ENCODE data around the gene CDH11. TPM values are rescaled to one million over a fixed set of nuclear protein-coding genes. Genes with fewer than 3 reads are reported as not detected.
A peak's percentile ranks its signal among the peaks of the same experiment; 100 is the strongest.

Gene CDH11
- total RNA-seq, 1 donor from 2014 or later: 1.5 TPM

DNA sequence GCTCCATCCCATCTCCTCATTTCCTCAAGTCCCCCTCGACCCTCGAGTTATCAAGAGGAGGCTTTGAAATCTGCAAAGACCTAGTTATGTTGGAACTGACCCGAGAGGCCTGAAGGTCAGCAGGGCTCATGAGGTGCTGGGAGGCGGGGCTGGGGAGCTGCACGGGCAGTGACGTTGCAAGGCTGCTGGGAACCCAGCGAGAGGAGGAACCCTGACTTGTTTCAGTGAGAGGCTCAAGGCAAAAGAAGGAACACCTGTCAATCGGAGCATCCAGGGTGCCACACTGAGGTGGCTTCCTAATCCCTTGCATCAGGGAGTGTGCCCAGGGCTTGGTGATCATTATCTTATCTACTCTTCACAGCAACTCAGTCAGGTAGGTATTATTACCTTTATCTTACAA is 86.9 kb downstream of the CDH11 start:
- no peak for DNase-seq (ENCODE audit: low read depth in 2 of 2)

DNA sequence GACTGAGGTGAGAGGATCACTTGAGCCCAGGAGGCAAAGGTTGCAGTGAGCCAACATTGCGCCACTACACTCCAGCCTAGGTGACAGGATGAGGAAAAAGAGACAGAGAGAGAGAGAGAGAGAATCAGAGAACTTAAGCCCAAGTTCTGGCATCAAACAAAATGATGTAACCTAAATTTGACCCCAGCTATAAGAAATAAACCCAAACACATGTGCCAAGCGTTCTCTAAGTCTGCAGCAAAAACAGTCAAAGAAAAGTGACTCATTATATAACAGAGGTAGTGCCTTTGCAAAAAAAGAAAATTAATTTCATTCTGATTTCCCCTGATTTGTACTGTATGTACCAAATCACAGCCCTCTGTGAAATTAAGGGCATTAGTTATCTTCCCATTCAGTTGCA is 89.5 kb downstream of the CDH11 start:
- no peak for DNase-seq (ENCODE audit: low read depth in 2 of 2)

DNA sequence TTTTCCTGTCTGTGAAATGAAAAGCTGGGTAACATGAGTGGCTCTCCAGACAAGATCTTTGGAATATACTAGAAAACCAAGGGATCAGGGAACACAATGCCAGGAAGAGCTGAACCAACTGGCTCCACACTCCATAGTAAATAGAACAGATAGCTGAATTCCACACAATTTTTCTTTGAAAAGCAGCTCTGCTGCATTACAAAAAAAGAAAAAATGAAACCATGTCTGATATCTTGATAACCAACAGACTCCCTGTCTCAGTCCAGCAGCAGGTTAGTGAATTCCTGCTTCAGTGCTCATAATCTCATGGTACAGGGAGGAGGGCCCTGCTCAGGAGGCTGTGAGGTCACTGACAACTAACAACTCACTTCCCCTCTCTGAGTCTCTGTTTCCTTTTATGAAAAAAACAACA is 97.1 kb downstream of the CDH11 start:
- peak in 1 of 2 donors; percentile 84 for DNase-seq (ENCODE audit: low read depth in 2 of 2)

DNA sequence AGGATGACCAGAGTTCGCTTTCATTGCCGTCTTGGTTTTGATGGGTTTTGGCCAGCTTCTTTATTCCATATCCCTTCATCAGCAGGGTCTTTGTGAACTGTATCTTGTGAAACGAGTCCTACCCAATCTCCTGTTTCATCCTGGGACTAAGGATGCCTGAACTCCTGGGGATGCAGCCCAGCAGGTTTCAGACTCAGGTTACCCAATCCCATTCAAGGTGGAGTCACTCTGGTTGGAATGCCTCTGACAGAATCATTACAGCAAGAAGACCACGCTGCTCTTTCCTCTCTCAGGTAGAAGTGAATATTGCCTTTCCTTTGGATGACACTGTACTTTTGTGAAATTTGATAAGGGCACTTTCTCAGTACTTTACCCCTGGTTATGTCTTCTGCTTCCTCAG is 98.1 kb downstream of the CDH11 start:
- DNase-seq (ENCODE audit: low read depth in 2 of 2): no peak

DNA sequence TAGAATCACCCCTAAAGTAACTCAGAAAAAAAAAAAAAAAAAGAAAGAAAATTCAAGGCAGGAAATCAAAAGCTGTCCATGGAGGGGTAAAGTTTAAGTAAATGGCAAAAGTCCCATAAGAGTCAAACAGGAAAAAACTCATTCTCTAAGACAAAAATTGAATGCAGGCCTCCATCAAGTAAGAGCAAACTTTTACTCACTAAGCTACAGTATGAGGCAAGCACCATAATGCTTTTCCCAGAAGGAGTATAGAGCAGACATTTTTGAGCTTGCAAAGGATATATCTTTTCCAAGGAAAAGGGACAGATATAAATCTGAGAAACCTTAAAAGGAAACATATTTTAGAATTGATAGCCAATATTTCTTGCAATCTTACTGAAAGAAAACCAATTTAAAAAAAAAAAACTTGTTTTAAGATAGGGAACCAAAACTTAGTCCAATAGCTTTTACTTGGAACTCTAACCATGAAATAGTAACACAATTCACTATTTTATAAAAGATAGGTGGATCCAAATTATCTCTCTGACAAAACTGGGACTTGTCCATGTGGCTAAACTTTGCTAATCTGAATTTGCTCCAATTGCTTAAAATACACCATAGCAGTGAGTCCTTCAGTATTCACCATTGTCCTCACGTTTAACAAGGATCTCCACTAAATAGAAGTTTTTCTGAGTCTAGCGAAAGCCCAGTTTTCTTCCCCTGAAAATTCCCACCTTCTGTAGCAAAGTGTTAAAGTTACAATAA is 99.8 kb downstream of the CDH11 start:
- DNase-seq (ENCODE audit: low read depth in 2 of 2): no peak

DNA sequence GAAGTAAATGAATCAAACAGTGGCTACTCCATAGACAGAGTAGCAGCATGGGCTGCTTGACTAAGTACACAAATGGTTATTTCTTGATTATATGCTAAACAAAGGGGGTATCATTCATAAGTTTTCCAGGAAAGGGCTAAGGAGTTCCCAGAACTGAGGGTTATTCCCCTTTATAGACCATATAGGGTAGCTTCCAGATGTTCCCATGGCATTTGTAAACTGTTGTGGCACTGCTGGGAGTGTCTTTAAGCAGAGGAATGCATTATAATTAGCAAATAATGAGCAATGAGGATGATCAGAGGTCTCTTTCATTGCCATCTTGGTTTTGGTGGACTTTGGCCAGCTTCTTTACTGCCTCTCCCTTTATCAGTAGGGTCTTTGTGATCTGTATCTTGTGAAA is 105.1 kb downstream of the CDH11 start:
- no peak for DNase-seq (ENCODE audit: low read depth in 2 of 2)

DNA sequence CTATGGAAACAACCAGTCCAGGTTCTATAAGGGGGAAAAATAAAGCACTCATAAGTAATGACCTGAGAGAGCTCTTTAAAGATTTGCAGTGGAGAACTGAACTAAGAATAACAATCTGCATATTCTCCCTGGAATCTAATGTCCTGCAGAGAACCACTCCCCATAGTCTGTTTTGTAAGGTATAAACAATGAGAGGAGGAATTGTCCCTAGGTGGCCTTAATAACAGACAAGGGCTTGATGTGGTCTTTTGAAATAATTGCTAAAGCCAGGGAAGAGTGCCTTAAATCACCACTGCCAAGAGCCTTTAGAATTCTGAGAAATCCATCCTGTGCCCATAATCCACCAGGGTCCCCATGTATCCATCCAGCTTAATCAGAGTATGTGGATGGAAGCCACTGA is 106.3 kb downstream of the CDH11 start:
- DNase-seq (ENCODE audit: low read depth in 2 of 2): no peak

DNA sequence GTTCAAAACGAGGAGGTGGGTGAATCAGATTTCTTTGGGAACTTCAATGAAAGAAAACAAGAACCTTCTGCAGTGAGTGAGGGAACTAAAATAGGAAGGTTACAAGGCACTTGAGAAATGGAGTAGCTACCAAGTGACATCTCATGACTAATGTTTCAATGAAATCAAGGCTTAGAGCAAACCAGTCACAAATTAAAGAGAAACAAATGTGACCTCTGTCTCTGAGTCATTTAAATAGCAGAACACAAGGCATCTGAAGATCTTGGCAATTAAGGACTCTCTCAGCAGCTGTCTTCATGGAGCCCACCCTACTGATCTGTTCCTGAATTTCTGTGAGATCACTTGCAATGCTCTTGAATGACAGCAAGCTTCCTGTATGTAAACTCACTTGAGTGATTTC is 109.5 kb downstream of the CDH11 start:
- DNase-seq (ENCODE audit: low read depth in 2 of 2): no peak

DNA sequence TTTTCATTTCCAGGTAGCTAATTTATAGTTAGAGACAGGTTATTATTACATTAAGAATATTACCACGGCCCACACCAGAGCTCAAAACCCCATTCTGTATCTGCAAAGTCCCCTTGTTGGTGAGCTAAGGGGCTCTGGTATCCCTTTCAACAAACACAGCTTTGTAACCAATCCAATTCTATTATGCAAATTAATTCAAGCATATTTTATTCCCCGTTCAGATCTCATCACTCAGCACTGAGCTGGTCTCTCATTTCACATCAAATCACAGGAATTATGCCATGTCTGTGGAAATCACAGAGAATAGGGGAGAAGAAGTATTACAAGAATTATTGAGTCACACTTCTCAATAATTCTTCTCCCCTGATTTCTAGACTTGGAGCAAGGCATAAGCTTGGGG is 111.7 kb downstream of the CDH11 start:
- no peak for DNase-seq (ENCODE audit: low read depth in 2 of 2)

DNA sequence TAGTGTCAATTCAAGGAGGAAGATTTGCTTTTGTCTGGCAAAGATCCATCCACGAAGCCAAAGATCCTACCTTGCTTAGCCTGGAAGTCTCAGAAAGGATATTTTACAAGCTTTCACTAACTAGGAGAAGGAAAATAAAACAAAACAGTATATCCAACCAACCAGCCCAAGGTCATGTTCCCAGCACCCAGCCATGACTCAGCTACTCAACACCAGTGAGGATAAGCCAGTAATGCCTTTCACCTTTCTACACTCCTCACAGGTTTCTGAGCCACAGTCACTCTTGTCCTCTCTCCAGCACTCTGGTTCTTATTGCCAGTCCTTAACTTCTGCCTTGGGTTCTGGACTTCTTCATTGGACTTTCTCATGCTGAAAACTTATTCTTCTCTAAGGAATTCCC is 116.2 kb downstream of the CDH11 start:
- no peak for DNase-seq (ENCODE audit: low read depth in 2 of 2)

DNA sequence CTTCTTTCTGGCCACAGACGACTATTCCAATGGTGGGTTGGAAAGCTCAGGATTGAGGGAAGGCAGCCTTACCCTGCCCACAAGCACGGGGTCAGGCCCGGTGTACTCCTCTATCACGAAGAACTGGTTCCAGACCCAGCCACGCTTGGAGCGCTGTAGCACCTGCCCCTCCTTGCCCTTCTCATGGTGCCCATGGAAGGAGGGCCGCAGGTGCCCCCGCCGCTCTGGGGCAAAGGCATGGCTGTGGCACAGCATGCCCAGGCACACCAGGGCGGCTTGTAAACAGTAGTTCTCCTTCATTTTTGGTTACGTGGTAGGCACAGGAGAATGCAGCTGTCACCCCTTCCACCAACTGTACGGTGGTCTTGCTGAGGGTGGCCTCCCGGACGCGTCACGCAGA is 117.3 kb downstream of the CDH11 start:
- DNase-seq (ENCODE audit: low read depth in 2 of 2): no peak

DNA sequence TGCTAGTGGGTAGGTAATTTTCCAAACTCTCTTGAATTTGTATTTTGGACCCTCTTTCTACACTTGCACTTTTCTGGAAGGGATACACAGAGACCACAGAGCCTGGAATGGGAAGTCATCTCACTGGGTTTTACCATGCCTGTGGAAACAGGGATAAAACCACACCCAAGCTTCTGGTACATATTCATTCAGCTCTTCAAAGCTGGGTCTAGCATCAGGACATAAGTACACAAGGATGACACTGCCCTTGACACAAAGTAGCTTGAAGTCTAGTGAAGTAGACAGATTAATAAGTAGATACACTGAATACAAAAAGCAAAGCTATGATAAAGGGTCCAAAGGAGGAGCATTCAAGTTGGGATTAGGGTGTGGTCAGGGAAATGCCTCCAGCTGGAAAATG is 118.2 kb downstream of the CDH11 start:
- DNase-seq (ENCODE audit: low read depth in 2 of 2): no peak

DNA sequence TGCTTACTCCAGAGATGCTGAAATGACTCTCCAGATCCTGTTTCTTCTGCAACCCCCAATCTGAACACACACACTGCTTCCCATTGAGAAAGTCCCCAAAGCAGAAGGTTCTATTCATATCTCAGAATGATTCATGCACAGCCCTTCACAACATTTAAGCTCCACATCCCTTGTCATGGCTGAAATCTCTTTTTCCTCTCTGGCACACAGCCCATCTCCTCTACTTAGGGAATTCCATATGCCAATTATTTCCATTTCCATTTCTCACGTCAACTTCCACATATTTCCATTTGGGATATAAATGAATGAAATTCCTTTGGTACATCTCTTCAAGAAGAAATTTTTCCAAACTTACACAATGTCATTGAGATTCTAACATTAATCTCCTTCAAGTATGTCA is 119.6 kb downstream of the CDH11 start:
- peak in 1 of 2 donors; percentile 82 for DNase-seq (ENCODE audit: low read depth in 2 of 2)

DNA sequence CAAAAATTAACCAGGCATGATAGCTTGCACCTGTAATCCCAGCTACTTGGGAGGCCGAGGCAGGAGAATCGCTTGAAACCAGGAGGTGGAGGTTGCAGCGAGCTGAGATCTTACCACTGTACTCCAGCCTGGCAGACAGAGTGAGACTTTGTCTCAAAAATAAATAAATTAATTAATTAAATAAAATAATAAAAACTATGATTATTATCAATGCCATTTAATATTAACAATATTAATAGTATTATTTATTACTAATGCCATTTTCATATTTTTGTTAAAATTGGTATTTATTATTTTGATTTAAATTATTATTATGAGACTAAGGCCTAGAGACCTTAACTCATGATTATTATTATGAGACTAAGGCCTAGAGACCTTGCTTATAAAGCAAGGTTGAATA is 121.2 kb downstream of the CDH11 start:
- no peak for DNase-seq (ENCODE audit: low read depth in 2 of 2)

DNA sequence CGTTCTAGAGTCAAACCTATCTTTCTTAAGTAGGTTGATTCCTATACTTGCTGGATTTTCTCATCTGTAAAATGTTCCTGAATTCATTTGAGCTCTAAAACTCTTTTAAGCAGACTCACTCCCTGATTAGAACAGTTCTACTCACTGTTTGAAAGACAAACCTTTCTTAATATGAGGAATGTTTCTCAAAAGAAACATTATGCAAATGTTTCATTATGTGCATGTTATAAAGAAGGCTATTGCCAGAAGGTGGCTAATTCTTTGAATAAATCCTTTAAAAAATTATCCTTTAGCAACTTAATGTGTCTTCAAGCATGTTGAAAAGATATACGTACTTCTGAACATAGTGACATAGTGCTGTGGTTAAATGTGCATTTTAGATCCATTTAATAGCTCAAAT is 124.1 kb downstream of the CDH11 start:
- no peak for DNase-seq (ENCODE audit: low read depth in 2 of 2)

DNA sequence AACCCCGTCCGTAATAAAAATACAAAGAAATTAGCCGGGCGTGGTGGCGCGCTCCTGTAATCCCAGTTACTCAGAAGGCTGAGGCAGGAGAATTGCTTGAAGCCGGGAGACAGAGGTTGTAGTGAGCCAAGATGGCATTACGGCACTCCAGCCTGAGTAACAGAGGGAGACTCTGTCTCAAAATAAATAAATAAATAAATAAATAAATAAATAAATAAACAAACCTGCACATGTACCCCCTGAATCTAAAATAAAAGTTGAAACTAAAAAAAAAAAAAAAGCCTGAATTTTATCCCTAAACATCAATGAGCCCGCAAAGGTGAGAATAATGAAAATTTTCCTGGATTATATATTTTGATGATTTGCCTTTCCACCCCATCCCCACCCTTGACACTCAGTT is 124.7 kb downstream of the CDH11 start:
- no peak for DNase-seq (ENCODE audit: low read depth in 2 of 2)

DNA sequence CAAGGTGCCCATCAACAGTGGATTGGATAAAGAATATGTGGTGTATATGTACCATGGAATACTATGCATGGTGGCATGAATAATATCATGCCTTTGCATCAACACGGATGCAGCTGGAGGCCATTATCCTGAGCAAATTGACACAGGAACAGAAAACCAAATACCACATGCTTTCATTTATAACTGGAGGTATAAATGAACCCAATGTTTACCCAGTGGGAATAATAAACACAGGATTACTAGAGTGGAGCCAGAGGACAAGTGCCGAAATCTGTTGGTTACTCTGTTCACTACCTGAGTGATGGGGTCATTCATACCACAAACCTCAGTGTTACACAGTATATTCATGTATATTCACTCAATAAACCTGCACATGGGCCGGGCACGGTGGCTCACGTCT is 125.2 kb downstream of the CDH11 start:
- no peak for DNase-seq (ENCODE audit: low read depth in 2 of 2)

DNA sequence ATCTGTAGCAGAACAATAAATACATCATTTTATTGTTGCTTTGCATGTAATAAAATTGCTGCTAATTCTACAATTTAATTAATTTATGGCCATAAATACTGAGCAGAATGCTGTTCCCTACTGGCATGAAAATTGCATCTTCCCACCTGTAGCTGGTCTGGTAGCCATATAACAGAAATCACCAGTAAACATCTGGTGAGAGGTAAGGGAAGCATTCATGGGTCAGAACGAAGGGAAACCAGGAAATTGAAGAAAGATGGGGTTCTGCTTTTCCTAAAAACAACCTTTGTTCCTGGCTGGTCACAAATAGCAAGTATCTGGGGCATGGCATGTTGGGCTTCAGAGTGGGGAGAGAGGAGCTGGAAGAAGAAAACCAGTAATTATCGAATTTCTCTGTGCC is 128.4 kb downstream of the CDH11 start:
- no peak for DNase-seq (ENCODE audit: low read depth in 2 of 2)

DNA sequence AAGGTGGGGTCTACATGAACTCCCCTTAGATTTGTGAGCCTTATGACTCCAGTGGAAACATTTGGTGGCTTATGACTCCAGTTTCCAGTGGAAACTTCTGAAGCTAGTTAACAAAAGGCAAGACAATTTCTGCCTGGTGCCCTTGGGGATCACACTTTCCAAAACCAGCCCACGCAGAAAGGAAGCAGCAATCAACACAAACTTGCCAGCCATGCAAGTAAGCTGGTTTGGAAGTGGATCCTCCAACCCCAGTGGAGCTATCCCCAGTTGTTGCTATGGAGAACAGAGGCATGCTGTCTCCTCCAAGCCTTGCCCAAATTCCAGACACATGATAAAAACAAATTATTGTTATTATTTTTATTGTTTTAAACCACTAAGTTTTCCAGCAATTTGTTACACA is 130.9 kb downstream of the CDH11 start:
- no peak for DNase-seq (ENCODE audit: low read depth in 2 of 2)

DNA sequence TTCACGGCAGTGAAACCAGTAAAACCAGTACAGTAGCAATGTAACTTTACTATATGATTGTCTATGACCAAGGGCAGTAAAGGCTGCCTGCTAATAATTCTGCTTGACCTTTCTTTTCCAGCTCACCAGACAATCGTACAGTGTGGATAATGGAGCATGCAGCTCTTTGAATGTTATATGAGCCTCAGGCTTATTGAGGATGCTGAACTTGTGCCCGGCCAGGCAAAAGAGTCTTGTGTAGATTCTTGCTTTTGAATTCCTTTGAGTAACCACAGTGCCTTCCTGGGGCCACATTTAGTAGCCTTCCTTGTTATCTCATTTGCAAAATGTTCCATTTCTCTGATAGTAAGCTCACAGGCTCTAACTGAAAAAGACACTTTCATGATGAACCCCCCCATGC is 131.8 kb downstream of the CDH11 start:
- no peak for DNase-seq (ENCODE audit: low read depth in 2 of 2)

DNA sequence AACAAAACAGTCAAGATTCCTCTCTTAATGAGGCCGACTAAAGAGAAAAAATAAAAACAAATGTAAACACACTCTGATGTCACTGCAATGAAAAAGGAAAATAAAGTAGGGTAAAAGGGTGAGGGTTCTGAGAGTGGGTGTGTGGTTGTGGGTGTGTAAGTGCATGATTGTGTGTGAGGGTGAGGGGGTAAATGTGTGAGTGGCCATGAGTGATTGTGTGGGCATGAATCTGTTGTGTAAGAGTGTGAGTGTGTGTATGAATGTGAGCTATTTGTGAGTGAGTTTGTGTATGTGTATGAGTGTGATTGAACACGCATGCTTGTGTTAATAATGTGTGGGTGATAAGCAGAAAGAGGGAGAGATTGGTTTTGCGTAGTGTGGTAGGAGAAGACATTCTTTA is 132.8 kb downstream of the CDH11 start:
- DNase-seq (ENCODE audit: low read depth in 2 of 2): no peak

DNA sequence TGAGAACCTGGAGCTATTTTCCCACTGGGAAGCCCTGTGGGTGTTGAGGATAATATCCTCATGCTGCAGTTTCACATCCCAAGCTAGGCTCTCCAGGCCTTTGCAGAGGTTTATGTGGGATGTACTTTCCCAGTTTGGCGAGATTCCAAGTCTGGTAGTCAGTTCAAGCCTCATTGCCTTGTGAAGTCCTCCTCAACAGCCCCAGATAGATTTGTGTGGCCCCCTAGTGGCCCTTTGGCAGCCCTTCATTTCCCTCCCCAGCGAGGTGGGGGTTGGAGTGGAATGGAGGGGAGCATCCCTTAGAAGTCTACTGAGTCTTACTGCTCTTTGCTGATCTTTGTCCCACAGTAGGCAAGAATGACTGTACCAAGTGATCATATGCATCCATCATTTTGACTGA is 137.9 kb downstream of the CDH11 start:
- DNase-seq (ENCODE audit: low read depth in 2 of 2): peak; percentile 54 to 85

DNA sequence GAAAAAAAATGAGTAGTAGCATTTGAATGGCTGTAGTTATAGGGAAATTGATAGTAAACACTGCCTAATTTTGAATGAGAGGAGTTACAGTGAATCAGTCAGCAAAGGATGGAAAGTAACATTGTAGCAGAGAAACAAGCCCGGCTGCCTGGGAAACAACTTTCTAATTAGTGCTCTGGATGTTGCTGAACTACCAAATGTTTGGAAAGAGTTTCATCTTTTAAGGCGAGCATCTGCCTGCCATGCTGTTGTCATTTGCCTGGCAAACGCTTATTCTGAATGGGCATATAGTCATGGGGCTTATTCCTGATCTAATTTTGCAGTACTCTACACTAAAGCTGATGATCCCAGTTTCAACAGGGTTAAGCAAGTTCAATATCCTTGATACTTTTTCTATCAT is 138.6 kb downstream of the CDH11 start:
- no peak for DNase-seq (ENCODE audit: low read depth in 2 of 2)

DNA sequence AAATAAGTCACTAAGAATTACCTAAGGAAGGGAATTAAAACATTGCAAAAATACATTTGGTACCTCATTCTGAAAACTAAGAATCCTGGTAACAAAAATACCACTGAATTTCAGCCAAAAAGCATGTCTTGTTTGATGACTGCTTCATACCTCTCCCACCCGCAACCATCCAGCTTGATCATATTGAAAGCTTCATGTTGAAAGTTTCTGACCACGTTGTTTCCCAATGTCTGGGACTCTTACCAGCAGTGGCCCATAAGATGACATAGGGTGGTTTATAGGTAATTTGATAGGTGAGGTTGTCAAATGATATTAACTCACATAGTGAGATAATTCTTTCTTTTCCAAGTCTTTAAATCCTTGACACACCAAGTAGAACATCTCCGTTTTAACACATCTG is 139.3 kb downstream of the CDH11 start:
- DNase-seq (ENCODE audit: low read depth in 2 of 2): no peak

Measured in dermis microvascular lymphatic vessel endothelial cell (primary cell).